RPMI8226 (cell line): Measurements from ENCODE around the gene KIF19.

Source experiments
- DNase-seq: peaks from one replicate; pipeline ENCODE4 v3.0.0-alpha.2; 2015

The KIF19 gene

DNA sequence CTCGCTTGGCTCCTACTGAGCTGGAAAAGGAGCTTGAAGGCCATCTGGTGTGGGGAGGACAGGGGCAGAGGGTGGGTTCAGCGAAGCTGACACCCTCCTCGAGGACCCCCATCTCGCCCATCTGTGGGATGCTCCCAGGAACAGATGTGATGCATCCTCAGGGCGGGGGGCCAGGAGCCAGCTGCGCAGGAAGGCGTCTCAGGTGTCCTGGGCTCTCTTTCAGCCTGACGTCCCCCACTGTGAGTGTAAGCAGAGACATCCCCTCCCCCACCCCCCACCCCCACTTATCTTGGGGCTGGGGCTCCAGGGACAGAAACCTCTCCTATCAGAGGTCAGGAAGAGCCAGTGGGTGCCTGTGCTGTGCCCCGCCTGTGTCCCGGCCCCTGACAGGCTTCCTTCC is 16.2 kb downstream of the KIF19 start:
- DNase-seq: no peak

DNA sequence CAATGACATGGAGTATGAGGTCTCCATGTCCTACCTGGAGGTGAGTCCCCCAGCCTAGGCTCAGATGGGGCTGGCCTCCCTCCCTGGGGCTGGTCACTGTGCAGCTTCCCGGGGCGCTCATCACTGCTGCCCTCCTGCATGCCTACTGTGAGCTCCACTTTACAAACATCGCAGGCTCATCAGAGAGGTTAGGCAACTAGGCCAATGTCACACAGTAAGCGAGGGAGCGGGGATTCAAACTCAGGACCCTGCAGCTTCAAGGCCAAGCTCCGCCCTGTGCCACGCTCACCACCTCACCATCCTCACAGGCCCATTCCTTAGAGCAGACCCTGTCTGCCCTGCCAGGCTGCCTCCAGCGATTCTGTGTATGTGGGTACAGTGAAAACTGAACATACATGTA is 17.1 kb downstream of the KIF19 start:
- DNase-seq: no peak

DNA sequence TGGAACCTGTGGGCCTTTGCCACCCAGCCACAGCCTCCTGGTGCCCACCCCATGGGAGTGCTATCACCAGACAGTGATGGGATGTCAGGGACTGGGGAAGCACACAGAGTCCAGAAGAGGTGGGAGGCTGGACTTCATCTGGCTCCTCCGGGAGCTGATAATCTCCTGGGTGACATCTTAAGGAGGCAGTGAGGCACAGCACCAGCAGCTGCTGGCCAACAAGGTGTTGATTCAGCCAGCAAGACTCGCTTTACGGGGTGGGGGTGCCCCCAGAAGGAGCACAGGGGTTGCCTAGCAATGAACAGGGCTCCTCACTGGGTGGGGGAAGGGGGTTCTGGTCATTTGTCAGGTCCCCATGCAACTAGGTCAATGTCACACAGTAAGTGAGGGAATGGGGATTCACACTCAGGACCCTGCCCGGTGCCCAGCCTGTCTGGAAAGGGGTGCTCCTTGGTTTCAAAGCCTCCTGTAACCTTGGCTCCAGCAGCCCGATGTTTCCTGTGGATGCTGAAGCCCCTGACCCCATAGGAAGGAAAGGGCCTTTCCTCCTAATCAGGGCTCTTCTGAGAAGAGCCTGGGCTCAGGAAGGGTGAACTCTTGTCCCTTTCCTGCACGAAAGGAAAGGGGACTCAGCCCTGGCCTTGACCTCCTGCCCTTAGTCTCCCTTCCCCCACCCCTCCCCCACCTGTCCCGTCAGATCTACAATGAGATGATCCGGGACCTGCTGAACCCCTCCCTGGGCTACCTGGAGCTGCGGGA is 17.7 kb downstream of the KIF19 start:
- no peak for DNase-seq

DNA sequence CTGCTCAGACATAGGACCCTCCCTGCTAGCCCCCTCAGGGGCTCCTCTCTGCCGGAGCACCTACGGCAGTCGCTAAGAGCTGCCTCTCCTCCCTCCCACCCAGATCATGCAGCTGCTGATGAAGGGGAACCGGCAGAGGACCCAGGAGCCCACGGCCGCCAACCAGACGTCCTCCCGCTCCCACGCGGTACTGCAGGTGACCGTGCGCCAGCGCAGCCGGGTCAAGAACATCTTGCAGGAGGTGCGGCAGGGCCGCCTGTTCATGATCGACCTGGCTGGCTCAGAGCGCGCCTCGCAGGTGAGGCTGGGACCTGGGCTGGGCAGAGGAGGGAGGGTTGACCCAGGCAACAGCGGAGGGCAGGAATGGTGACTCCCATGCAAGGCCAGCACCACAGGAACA is 18.6 kb downstream of the KIF19 start:
- no peak for DNase-seq

DNA sequence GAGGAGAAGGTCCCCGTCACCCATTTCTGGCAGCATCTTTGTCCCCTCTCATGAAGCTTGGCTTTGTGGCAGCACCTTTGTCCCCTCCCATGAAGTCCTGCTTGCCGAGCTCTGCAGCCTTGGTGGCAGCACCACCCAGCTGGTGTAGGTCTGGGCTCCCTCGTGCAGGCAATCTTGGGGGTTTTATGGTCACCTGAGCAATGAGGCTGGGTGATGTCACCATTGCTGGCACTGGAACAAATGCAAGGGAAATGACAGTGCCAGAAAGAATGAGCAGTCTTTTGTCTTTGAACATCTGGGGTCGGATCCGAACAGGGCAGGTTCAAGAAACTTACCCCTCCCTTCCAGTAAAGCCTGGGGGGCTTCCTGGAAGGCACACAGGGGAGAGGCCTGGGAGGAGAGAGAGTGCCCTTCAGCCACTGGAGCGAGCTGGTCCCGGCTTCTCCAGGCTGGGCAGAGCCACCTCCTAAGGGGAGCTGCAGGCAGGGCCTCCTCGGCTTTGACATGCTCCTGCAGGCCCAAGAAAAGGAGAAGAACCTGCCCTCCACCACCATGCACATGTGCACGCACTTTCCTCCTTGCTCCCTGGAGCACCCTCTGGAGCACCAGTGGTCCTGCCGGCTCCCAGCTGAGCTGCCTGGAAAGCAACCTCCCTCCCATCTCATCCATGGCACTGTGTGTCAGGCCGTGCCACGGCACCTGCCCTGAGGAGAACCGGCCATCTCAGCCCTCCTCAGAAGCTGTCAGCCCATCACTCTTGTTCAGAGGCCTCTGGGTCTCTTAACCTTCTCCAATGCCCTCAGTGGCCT is 19.6 kb downstream of the KIF19 start:
- peak; percentile 35 for DNase-seq

DNA sequence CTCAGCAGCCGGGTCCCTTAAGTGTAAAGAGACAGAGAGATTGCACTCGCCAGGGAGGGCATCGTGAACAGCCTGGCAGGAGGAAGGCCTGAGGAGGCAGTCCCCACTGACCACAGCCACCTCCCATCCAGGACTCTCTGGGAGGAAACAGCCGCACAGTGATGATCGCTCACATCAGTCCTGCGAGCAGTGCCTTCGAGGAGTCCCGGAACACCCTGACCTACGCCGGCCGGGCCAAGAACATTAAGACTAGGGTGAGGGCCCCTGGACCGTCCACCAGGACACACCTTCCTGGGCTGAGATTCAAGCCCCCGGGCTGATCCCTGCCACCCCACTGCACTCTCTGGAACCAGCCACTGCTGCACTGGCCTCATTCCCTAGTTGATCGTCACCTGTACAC is 21.6 kb downstream of the KIF19 start:
- DNase-seq: no peak

DNA sequence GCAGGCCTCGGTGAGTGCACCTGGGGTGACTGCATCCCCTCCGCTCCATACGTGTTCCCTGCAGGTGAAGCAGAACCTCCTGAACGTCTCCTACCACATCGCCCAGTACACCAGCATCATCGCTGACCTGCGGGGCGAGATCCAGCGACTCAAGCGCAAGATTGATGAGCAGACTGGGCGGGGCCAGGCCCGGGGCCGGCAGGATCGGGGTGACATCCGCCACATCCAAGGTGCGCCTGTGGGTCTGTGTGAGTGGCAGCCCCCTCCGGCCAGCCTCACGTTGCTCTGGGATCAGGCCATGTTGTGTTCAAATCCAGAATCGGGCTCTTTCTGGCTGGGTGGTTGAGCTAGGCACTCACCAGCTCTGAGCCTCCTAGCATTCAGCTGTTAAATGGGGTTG is 23.1 kb downstream of the KIF19 start:
- DNase-seq: no peak

DNA sequence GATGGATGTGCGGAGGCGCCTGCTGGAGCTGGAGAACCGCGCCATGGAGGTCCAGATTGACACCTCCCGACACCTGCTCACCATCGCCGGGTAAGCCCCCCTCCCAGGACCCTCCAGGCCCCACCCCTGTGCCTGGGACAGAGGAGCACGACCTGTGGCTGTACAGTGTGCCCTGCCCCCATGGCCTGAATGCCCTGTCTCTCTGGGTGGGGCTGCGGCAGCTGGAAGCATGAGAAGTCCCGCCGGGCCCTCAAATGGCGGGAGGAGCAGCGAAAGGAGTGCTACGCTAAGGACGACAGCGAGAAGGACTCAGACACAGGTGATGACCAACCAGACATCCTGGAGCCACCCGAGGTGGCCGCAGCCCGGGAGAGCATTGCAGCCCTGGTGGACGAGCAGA is 24.5 kb downstream of the KIF19 start:
- DNase-seq: no peak

DNA sequence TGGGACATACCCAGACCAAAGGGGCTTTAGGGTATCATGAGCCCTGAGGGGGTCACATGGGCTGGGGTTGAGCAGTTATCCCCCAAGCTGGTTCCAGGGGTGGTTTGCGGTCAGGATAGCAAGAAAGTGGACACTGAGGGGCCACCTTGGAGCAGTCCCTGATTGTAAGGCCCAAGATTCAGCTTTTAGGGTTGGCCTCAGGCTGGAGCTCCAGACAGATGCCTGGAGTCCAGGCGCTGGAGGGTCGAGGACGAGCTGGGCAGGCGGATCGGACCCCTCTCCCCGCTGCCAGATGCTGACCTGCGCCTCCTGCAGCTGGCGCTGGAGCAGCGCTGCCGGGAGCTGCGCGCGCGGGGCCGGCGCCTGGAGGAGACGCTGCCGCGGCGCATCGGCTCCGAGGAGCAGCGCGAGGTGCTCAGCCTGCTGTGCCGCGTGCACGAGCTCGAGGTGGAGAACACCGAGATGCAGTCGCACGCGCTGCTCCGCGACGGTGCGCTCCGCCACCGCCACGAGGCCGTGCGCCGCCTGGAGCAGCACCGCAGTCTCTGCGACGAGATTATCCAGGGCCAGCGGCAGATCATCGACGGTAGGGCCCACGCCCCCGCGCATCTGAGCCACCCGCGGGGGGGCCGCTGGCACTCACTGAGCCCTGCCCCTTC is 25.7 kb downstream of the KIF19 start:
- DNase-seq: peak; percentile 57

DNA sequence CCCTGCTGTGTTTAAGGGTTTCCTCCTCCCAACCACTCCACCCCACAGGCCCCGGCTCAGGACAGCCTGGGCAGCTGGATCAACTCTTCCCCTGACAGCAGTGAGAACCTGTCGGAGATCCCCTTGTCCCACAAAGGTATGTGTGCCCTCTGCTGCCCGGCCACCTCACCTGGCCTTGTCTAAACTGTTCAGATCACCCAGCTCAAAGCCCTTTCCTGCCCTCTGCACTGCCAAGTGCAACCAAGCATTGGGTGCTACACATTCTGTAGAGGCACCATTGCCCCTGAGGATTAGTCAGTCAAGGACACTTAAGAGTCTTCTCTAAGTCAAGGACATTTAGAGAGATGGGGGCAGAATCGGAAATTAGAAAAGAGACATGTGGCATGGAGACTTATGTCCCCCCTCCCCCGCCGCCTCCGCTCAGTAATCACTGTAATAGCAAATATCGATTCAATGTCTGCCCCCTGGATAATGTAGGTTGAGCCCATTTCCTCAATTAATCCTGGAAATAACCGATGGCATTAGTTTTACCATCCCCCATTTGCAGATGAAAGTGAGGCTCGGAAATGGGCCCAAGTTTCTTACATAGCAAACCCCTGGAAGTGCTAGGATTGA is 27.5 kb downstream of the KIF19 start:
- DNase-seq: no peak

DNA sequence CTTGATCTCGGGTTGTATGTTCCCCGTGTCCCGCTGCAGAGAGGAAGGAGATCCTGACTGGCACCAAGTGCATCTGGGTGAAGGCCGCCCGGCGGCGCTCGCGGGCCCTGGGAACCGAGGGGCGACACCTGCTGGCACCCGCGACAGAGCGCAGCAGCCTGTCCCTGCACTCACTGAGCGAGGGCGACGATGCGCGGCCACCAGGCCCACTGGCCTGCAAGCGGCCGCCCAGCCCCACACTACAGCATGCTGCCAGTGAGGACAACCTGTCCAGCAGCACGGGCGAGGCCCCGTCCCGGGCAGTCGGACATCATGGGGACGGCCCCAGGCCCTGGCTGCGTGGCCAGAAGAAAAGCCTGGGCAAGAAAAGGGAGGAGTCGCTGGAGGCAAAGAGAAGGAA is 28.1 kb downstream of the KIF19 start:
- DNase-seq: peak; percentile 79

DNA sequence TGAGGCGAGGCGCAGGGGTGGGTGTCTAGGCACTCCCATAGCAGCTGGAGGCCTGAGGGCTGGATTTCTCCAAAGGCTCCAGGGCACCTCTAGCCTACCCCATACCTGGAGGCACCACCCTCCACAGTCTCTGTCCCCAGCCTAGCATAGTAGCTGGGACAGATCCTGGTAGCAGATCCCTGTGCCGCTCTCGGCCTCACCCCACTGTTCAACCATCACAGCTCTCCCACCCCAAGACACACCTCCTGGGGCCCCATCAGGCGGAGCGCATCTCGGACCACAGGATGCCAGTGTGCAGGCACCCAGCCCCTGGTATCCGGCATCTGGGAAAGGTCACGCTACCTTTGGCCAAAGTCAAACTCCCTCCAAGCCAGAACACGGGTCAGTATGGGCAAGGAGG is 28.5 kb downstream of the KIF19 start:
- DNase-seq: no peak

DNA sequence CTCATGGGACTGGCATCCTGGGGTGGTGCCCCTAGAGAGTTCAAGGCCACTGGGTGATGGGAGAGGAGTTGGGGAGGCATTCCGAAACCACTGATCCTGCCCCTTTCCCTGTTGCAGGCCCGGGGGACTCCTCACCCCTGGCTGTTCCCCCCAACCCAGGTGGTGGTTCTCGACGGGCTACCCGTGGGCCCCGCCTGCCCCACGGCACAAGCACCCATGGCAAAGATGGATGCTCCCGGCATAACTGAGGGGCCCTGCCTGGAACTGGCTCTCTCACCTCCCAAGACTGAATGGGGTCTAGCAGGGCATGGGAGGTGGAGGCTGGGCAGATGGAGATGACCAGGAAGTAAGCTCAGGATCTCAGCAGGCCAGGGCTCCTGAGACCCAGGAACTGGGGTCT is 29.0 kb downstream of the KIF19 start:
- no peak for DNase-seq

DNA sequence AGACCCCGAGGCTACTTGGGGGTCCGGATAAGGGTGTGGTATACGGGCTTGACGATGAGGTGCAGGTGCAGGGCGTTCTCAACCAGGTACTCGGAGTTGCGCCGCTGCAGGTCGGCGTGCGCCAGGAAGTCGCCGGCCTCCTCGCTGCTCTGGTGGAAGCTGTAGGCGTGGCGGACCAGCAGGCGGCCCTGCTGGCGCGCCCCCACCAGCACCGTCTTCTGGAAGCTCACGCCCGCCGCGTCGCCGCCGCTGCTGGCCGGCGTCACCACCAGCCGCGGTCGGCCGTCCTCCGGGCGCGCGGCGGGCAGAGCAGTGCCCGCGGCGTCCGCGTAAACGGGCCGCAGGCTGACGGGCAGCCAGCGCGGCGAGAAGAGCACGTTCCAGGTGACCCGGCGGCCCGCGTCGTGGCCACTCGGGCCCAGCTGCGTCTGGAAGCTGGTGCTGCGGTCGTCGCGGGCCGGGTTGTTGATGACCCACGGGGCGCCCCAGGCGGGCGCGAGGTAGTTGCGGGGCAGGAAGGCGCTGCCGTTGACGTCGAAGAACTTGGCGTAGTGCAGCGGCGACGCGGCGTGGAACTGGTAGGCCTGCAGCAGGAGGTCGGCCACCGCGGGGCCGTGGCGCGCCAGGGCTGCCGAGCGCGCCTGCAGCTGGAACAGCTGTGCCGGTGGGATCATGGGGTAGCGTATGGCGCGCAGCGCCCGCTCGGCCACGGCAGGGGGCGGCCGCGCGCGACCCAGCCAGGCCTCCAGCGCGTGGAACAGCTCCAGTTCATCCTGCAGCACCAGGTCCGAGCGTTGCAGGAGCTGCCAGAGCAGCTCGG is 30.8 kb downstream of the KIF19 start:
- DNase-seq: peak; percentile 59

DNA sequence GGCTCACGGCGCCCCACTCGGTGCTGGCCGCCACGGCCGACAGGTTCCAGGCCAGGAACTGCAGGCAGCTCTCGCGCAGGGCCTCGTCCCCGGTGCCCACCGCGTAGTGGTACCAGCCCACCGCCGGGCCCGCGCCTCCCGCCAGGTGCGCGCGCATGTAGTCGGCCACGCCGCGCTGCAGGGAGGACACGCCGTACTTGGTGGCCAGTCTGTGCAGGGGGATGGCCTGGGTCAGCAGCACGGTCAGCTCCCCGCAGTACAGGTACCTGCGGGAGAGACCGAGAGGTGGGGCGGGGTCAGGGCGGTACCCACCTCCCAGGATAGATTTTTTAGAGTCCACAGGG is 31.4 kb downstream of the KIF19 start:
- DNase-seq: no peak

DNA sequence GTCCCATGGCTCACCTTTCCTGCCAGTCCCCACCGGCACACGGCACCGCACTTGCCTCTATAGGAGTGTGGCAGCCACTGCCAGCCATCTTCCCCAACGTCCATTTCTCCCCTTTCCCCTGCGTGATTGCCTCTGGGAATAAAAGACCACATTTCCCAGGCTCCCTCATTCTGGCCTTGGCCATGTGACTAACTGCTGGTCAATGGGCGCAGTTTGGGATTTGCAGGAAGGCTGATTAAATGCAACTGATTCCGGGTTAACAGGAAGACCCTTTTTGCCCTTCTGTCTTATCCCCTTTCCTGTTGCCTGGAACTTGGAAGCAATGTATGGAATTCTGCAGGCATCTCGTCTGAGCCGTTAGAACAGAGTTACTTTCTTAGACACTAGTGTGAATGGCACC is 32.7 kb downstream of the KIF19 start:
- no peak for DNase-seq

DNA sequence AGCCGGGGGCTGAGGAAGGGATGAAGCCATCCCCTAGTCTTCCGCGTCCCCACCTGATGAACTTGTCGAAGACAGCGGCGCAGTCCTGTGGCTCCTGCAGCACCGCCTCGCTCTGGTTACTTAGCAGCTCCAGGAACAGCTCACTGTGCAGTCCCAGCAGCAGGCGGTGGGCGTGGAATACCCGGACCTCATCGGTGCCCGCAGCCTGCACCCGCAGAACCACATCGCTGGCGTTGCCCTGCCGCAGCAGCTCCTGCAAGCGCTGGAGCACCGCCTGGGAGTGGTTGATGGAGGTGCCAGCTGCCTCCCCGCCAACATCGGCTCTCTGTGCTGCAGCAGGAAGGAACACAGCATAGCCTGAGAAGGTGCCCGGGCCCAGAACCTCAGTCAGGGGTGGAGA is 33.9 kb downstream of the KIF19 start:
- no peak for DNase-seq

DNA sequence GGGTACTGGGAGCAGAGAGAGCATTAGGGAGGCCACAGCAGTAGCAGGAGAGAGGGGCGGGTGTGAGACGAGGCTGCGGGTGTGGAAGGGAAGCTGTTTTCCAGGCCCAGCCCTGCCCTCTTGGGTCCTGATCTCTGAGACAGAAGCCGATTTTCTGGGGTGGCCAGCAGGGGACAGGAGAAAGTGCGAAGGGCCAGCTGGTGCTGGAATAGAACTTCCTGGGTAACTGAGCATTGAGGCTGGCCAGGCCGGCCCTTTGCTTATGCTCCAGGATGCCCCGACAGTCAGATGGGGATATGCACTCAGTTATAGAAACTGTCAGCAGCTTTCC is 34.8 kb downstream of the KIF19 start:
- DNase-seq: no peak

DNA sequence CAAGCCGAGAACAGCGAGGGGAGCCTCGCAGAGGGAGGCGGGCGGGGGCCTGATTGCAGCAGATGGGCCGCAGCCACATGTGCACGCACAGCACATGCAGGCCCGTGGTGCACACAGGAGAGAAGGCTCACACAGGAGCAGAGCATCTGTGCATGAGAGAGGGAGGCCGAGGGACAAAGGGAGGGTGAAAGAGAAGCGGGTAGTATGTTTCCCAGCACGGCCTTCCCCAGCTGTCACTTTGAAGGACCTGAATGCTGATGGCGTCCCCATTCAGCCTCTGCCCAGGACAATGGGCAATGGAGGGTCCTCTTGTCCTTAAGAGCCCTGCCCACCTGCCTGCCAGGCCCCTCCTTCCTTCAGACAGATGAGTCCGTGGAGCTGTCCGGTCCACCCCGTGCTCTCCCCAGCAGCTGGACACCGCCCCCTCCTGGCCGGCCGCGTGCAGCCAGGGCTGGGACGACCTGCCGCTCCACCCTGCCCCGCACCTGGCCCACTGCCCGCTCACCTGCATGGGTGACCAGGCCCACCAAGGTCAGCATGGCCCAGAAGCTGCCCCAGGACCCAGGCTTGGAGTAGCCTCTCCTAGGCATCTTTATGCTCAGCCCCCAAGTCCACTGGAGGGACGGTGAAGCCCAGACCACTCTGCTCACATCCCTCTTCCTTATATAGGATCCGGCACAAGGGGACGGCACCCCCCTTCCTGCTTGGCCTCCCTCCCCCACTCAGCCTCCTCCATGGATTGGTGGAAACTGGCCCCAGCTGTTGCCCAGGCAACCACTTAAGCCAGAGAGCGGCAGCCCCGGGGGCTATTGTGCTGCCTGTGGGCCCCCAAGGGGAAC is 35.4 kb downstream of the KIF19 start, which contains the start of gene BTBD17:
BTBD17 (minus strand) TSS at position 639 of the 839 bp plus-strand sequence; CDS start at position 590, 49 bp downstream.
- peak; percentile 53 for DNase-seq

DNA sequence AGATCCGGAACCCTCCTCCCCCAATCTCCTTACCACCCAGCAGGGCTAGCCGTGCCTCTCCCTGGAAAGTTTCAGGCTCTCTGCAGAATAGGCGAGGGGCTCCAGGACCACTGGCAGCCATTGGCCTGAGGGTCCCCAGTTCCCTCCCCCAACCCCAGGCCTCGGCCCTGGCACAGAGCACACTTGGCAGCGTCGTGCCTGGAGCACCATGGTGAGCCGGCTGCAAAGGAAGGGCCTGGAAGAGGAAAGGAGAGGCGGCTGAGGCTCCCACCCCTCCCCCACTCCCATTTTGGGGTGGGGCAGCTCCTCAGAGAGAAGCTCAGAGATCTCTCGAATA is 36.0 kb downstream of the KIF19 start:
- DNase-seq: no peak

DNA sequence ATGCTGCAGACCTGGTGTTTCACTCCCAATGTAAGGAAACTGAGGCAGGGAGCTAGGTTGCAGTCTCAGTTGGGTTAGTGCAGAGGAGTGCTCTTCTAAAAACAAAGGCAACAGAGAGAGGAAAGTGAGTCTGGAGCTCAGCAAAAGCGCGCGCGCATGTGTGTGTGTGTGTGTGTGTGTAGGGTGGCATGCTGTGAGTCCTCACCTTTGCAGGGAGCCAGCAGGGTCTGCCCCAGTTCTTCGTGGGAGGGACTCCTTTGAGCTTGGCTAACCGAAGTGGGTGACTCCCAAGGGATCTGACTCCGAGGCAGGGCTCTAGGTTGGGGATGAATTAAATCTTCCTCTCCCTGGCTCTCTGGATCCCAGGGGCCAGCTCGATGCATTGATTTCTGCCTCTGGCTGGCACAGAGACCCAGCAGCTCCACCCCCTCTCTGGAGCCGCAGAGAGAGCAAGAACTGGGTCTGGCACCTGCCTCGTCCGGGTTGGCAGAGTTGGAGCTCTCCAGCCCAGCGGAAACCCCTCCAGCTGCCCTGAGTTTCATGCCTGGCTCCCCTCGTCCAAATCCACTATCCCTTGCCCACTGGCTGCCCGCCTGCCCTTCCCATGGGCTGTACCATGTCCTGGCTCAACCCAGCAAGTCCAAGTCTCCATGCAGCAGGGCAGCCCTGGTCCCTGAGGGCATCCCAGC is 36.9 kb downstream of the KIF19 start:
- DNase-seq: no peak
